HG02884 (cell line): ENCODE measurements around the gene ADAM21.
"Not testable (repeated sequence)": the region's sequence is repeated elsewhere in the genome, so short reads cannot be mapped to it uniquely, and the experiment has no call there.

Source experiments
- ATAC-seq: cut with Tn5 transposase; IDR thresholded peaks from one replicate; pipeline ENCODE4 v1.9.1; 2021; ENCODE audit warnings: mild to moderate bottlenecking, moderate library complexity; ENCODE audit not compliant: unreplicated experiment

Gene ADAM21

GRCh38 chr14:70451874-70452273 lies at the start of gene ADAM21:
ADAM21 (plus strand) TSS chr14:70452174; CDS start chr14:70457500, 5,326 bp downstream.
- ATAC-seq = no peak

- not testable (repeated sequence) for ATAC-seq
Measured at GRCh38 chr14:70403335-70403734, 48.6 kb upstream of the ADAM21 start.

DNA sequence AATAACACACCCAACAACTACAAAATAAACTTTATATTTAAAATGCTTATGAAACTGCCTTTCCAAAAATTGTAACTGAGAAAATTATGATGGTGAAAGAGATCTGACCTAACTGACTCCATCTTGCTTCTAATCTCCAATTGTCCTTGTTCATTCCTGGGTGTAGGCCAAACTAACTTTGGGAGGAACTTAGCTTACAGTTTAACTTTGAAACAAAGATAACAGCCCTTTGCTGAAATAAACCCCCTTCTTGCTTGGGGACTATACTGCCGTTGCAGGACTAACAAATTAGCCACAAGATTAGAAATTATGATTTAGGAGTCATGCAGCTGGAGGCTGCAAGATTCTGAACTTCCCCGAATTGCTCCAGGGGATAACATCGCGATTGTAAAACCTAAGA lies 45.8 kb upstream of the ADAM21 start:
- ATAC-seq = not testable (repeated sequence)

DNA sequence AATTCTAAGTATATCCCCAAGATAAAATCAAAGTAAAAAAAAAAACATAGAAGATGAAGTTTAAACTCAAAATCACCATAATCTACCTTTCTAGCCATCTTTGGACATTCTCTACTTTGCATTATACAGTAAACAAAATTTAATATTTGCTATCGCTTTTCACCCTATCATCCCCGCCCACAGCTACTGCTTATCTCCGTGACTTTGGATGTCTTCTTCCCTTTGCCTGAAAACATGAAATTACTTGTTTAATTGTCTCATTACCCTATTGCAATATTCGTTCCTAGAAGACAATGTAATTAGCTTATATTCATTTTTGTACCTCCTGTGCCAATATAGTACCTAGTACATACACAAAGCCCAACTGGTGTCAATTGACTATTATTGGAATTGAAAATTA lies 44.4 kb upstream of the ADAM21 start:
- no peak for ATAC-seq

GRCh38 chr14:70415788-70416187 lies 36.2 kb upstream of the ADAM21 start:
- no peak for ATAC-seq

DNA sequence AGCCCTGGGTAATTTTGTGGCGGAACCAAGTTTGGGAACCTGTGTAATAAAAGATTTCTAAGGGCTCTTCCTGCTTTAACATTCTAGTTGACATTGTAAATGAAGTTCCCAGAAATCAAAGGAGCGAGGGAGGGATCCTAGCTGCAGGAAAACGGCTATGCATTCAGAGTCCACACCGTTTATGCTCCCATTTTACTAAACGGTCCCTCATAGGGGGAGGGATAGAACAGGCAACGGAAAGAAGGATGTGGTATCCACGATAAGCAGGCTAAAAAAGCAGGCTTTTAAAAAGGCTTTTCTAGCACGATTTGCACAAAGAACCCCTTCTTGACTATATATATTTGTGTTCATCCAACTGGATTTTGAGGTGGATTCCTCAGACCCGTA lies 35.6 kb upstream of the ADAM21 start:
- ATAC-seq = no peak

- ATAC-seq = no peak
Measured at GRCh38 chr14:70416725-70417349, 35.1 kb upstream of the ADAM21 start, which contains the start of gene SYNJ2BP. SYNJ2BP (minus strand) TSS chr14:70417090; CDS start chr14:70416963, 127 bp downstream.

DNA sequence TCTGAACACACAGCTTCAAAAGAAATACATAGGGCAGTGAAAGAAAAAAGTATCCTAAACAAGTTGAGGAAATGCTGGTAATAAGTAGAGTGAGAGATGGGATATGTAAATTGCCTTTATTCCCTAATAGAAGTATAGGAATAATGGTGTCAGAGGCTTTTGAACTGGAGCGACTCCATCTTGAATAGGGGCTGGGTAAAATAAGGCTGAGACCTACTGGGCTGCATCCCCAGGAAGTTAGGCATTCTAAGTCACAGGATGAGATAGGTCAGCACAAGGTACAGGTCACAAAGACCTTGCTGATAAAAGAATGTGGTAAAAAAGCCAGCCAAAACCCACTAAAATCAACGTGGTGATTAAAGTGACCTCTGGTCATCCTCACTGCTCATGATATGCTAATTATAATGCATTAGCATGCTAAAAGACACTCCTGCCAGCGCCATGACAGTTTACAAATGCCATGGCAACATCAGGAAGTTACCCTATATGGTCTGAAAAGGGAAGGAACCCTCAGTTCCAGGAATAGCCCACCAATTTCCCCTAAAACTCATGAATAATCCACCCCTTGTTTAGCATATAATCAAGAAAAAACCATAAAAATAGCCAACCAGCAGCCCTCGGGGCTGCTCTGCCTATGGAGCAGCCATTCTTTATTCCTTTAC lies 32.6 kb upstream of the ADAM21 start:
- ATAC-seq = not testable (repeated sequence)

DNA sequence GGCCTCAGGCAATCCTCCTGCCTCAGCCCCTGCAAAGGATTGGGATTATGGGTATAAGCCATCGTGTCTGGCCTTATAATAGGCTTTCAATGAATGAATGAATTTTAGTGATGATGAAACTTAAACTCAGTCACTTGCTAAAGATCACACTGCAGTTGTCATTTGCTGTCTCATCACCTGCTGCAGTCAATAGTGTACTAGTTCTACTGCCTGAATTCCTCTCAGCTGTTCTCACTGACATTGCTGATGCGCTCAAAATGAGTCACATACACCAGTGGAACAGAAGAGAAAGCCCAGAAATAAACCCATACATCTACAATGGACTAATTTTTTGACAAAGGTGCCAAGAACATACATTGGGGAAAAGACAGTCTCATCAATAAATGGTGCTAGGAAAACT lies 29.4 kb upstream of the ADAM21 start:
- ATAC-seq = no peak

DNA sequence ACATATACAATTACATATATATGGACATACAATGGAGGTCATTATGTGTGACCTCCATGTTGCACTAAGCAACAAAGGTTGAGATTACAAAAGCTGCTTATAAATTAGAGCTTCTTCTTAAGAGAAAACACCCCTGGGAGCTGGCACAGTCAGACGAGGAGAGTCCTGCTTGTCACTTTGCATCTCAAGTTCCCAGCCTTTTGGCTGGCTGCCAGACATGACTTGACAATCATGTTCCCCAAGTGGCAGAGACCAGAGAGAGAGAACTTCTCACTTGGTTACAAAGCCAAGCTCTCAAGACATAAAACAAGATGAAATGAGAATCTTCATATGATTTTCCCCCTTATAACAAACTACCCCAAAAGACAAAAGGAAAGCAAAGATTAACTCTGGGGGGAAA lies 26.6 kb upstream of the ADAM21 start:
- no peak for ATAC-seq

- not testable (repeated sequence) for ATAC-seq
Measured at GRCh38 chr14:70426555-70426954, 25.4 kb upstream of the ADAM21 start.

- ATAC-seq = no peak
Measured at GRCh38 chr14:70436867-70437266, 15.1 kb upstream of the ADAM21 start.

GRCh38 chr14:70441641-70442040 lies 10.3 kb upstream of the ADAM21 start:
- ATAC-seq = no peak

DNA sequence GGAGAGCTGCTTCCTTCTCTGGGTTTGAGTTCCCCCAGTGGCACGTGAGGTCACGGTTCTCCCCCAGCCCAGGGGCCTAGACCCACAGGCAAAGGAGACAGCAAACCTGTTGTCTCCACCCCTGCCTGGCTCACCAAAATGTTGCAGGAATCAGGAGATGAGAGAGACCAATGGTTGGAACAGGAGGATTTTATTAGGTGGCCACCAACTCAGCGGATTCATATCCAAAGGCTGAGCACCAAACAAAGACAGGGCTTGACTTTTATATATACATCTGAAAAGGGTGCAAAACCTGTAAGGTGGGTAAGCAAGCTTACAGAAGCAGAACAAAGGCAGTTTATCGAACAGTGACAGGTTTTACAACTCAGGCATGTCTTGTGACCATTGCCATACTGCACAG lies 9.2 kb upstream of the ADAM21 start:
- no peak for ATAC-seq

- ATAC-seq = no peak
Measured at GRCh38 chr14:70448633-70449340, 3.2 kb upstream of the ADAM21 start.

DNA sequence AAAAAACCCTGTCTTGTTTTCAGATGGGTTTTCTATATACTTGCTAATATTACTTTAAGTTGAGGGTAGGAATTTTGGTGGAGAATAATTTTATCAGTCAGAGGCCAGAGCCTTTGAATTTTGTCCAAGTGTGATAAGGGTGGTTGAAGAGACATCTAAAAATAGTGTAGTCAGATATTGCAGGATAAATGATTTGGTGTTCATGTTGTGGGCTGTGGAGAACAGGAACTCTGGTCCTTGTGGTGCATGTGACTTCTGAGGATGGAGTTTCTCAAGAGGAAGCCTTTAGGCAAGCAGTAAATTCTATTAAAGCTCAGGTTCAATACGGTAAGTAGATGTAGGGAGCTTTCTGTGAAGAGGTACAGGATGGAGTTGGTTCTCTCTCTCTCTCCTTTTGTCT lies 2.8 kb downstream of the ADAM21 start:
- no peak for ATAC-seq

GRCh38 chr14:70468731-70469130 lies 16.8 kb downstream of the ADAM21 start:
- no peak for ATAC-seq

- not testable (repeated sequence) for ATAC-seq
Measured at GRCh38 chr14:70470863-70471563, 19.0 kb downstream of the ADAM21 start.

DNA sequence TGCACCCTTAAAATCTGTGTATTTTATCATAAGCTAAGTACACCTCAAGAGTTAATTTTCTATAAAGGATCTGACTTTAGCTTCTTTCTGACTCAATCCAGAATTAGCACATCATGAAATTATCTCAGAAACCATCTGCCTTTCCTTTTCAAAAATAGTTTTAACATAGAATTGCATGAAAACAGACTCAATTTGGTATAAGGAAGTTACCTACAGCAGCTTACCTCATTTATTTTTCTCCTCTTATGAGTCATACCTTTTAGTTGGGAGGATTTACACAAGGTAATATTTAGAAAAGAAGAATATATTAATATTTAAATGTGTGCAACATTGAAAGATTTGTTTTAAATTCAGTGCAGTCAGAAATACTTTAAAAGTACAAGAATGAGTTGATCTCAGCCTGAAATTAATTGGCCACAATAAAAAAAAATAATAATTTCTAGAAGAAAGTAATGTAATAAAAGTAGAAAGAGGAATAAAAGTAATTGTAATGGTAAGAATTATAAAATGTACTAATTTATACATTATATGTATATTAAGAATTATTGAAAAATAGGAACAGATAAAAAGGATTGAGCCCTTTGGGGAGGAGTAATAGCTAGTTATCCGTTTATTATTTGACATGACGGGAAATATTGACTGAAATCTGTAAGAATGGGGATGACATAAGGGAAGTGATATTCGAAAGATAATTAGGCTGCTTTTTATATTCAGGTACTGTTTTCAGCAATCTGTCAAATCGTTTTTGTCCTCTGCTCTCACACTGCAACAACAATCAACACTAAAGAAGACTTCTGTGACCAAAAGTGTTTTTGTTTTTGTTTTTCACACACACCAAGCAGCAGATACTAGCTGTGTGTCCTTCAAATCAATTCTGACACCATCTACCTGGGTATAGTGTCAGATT lies 20.5 kb downstream of the ADAM21 start:
- ATAC-seq = peak; percentile 59

GRCh38 chr14:70473825-70474224 lies 21.9 kb downstream of the ADAM21 start:
- no peak for ATAC-seq
